Activated CD8-positive, alpha-beta T cell treated with anti-CD3 and anti-CD28 coated beads, Interleukin-2, amount 10 ng/mL, durations not matched to agents 7 days and 5 days (primary cell): ENCODE measurements around the gene CAPS. TPM values are rescaled to one million over a fixed set of nuclear protein-coding genes. Genes with fewer than 3 reads are reported as not detected.
A peak's percentile ranks its signal among the peaks of the same experiment; 100 is the strongest.

Experiments
- ATAC-seq: fragments of 150-1000 bp; cut with Tn5 transposase; one replicate; pipeline ENCODE4 v1.10.0; 2021; ENCODE audit warnings: moderate library complexity
- CTCF ChIA-PET: fragments of 350-600 bp; sonication (Branson Sonifier 250); formaldehyde crosslinking; loops from one replicate; lab custom pipeline; 2021; ENCODE audit warnings: antibody characterized with exemption; lab: Charles Lee
- POLR2A ChIA-PET: fragments of 350-600 bp; sonication (Branson Sonifier 250); formaldehyde crosslinking; loops from one replicate; lab custom pipeline; 2021; ENCODE audit warnings: antibody characterized with exemption; lab: Charles Lee
- DNase-seq: peaks from one replicate; pipeline ENCODE4 v3.0.0-alpha.2; 2020
- H3K27ac Mint-ChIP-seq: one replicate; pipeline ENCODE4 v1.8.0; 2021; ENCODE audit warnings: mild to moderate bottlenecking, mixed read lengths
- H3K27me3 Mint-ChIP-seq: one replicate; pipeline ENCODE4 v1.8.0; 2021; ENCODE audit warnings: low read depth, mixed read lengths
- H3K36me3 Mint-ChIP-seq: one replicate; pipeline ENCODE4 v1.8.0; 2021; ENCODE audit warnings: low read depth, mixed read lengths
- H3K4me1 Mint-ChIP-seq: one replicate; pipeline ENCODE4 v1.8.0; 2021; ENCODE audit warnings: low read depth, mixed read lengths
- H3K4me3 Mint-ChIP-seq: one replicate; pipeline ENCODE4 v1.8.0; 2021; ENCODE audit warnings: mild to moderate bottlenecking, mixed read lengths
- H3K9me3 Mint-ChIP-seq: one replicate; pipeline ENCODE4 v1.8.0; 2022; ENCODE audit warnings: mixed read lengths; ENCODE audit not compliant: insufficient read depth
- total RNA-seq, 2 experiments: library from RNA; stranded (reverse); gene quantifications; one replicate each; pipeline ENCODE4 v1.2.3, GENCODE V29; 2021

The CAPS gene
- total RNA-seq, 2 experiments from 2014 or later, result 11.4 to 12.0 TPM

DNA sequence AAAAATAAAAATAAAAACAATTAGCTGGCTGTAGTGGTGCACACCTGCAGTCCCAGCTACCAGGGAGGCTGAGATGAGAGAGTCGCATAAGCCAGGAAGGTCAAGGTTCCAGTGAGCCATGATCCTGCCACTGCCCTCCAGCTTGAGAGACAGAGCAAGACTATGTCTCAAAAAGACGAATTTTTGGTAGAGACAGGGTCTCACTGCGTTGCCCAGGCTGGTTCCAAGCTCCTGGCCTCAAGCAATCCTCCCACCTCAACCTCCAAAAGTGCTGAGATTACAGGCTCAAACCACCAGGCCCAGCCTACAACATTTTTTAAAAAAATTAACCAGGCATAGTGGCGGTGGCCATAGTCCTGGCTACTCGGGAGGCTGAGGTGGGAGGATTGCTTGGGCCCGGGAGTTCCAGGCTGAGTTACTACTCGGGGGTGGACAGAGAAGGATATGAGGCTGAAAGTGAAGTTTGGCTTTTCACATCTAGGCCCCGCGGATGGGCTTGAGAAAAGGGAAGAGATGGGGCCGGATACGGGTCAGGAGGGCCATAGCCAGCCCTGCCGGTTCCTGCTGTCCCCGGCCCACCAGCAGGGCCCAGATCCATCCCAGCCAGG is 20.7 kb upstream of the CAPS start:
- CTCF ChIA-PET, result interaction anchor here (2.8 kb wide), 1 partner anchor 89 kb away, joined by 19 read pairs; the partner anchor contains the start of gene NRTN
- POLR2A ChIA-PET, result interaction anchor here (0.6 kb wide), 1 partner anchor 82 kb away, joined by 3 read pairs; no protein-coding TSS in a partner anchor
- H3K4me1 Mint-ChIP-seq, result no peaks in the 10 kb centered on the region
- H3K27me3 Mint-ChIP-seq, result no peaks in the 10 kb centered on the region
- DNase-seq, result no peak
- H3K36me3 Mint-ChIP-seq, result peaks cover 3% of the 10 kb centered on the region
- H3K4me3 Mint-ChIP-seq, result no peak overlapping the region
- H3K27ac Mint-ChIP-seq, result no peak overlapping the region
- H3K9me3 Mint-ChIP-seq, result no peaks in the 10 kb centered on the region
- no peak for ATAC-seq

DNA sequence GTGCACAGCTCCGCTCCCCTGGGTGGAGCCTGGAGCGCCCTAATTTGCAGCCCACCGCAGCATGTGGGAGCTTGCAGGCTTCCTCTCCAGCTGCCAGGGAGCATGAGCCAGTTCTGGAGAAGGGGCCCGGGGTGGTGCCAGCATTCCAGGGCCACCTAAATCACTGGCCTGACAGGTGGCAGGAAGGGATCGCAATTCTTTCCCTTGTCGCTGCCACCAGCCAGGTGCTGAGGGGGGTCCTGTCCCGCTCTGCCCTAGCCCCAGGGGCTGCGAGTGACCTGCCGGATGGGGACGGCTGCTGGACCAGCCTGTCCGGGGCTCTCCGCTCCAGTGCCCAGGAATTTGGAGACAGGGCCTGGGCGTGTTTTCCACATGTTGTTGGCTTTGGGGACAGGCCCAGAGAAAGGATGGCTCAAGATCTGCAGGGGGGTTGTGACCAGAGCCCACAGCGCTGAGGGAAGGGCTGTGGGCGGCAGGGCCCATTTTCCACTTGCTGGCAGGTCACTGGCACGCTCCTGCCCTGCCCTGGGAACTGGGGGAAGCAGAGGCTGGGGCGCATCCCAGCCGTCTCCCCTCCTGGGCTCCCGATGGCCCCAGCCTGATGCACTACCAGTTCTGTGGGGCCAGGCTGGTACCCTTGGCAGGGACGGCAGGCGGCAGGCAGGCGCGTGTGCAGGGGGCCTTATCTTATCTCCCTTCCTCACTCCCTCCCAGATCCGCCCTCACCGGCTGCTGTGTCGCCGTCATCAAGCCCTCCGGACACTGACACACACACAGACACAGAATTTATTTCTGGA is 19.9 kb upstream of the CAPS start:
- H3K27ac Mint-ChIP-seq, result no peak overlapping the region
- CTCF ChIA-PET, result interaction anchor here (2.8 kb wide), 1 partner anchor 90 kb away, joined by 19 read pairs; the partner anchor contains the start of gene NRTN
- H3K27me3 Mint-ChIP-seq, result no peaks in the 10 kb centered on the region
- peaks cover 3% of the 10 kb centered on the region for H3K36me3 Mint-ChIP-seq
- no peaks in the 10 kb centered on the region for H3K9me3 Mint-ChIP-seq
- H3K4me3 Mint-ChIP-seq, result no peak overlapping the region
- DNase-seq (no peak), ATAC-seq (no peak)
- POLR2A ChIA-PET, result no interaction called here
- no peaks in the 10 kb centered on the region for H3K4me1 Mint-ChIP-seq

DNA sequence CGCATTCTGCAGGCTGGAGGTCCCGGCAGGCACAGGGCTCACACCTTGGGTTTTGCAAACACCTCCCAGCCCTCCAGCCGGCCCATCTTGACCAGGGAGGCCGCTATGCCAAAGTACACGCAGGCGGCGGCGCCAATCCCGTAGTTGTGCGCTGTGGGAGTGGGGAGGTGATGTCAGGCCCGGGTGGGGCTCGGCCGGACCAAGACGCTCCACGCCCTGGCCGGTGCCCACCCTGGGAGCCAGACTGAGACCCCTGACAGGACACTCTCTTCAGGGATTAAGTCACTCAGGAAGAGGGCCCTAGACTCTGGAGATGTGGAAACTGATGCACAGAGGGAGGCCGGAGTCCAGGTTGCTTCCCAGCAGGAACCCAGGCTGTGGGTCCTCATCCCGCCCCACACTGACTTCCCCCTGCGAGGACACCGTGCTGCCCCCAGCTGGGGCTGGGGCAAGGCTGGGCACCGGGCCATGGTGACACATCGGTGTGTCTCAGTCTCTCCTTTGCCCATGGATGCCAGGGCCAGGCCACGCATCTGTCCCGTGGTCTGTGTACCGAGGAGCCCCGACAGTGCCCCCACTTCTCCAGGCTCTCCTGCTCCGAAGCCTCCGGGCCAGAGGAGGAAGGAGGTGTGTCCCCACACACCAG is 19.2 kb upstream of the CAPS start:
- peaks cover 3% of the 10 kb centered on the region for H3K36me3 Mint-ChIP-seq
- ChIA-PET CTCF (no interaction called here), POLR2A (no interaction called here)
- peaks cover 1% of the 10 kb centered on the region for H3K4me1 Mint-ChIP-seq
- H3K27me3 Mint-ChIP-seq, result no peaks in the 10 kb centered on the region
- no peak for ATAC-seq
- H3K9me3 Mint-ChIP-seq, result no peaks in the 10 kb centered on the region
- no peak overlapping the region for H3K4me3 Mint-ChIP-seq
- no peak overlapping the region for H3K27ac Mint-ChIP-seq
- DNase-seq, result no peak

DNA sequence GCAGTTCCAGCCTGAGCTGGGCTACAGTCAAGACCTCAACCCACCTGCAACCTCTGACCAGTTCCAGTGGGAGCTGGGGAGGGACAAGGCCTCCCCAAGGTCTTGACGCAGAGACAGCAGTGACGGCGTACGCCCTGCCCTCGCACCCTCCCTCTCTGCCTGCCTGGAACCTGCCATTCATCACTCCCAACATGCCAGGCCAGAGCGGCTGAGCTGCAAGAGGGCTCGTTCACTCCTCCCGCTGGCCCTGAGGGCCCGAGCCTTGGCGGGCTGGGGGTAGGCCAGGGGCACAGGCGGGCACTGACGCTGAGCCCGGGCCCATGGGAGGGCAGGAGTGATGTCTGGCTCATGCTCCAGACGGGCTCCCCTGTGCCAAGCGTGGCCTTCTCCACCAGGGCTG is 18.6 kb upstream of the CAPS start:
- no peak overlapping the region for H3K27ac Mint-ChIP-seq
- H3K27me3 Mint-ChIP-seq, result no peaks in the 10 kb centered on the region
- POLR2A ChIA-PET, result no interaction called here
- DNase-seq (no peak), ATAC-seq (no peak)
- no peaks in the 10 kb centered on the region for H3K9me3 Mint-ChIP-seq
- H3K4me1 Mint-ChIP-seq, result peaks cover 7% of the 10 kb centered on the region
- H3K4me3 Mint-ChIP-seq, result no peak overlapping the region
- CTCF ChIA-PET, result no interaction called here
- peaks cover 7% of the 10 kb centered on the region for H3K36me3 Mint-ChIP-seq

DNA sequence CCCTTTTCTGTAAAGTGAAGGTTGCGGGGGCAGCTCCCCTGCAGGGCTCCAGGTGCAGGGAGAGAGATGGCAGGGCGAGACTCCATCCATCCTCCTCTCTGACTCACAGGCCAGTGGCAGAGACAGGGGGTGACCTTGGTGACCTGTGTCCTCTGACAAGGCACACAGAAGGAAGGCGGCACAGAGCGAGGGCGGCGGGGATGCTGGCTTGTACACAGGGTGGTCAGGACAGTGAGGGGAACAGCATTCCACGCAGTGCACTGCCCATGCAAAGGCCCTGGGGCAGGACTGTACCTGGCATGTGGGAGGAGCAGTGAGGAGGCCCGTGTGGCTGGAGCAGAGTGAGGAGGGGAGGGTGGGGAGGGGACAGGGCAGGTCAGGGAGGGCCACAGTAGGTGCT is 18.2 kb upstream of the CAPS start:
- Mint-ChIP-seq H3K36me3 (peaks cover 7% of the 10 kb centered on the region), H3K4me1 (peaks cover 7% of the 10 kb centered on the region), H3K4me3 (no peak overlapping the region), H3K9me3 (no peaks in the 10 kb centered on the region), H3K27me3 (no peaks in the 10 kb centered on the region), H3K27ac (no peak overlapping the region)
- ChIA-PET POLR2A (no interaction called here), CTCF (no interaction called here)
- DNase-seq (no peak), ATAC-seq (no peak)

DNA sequence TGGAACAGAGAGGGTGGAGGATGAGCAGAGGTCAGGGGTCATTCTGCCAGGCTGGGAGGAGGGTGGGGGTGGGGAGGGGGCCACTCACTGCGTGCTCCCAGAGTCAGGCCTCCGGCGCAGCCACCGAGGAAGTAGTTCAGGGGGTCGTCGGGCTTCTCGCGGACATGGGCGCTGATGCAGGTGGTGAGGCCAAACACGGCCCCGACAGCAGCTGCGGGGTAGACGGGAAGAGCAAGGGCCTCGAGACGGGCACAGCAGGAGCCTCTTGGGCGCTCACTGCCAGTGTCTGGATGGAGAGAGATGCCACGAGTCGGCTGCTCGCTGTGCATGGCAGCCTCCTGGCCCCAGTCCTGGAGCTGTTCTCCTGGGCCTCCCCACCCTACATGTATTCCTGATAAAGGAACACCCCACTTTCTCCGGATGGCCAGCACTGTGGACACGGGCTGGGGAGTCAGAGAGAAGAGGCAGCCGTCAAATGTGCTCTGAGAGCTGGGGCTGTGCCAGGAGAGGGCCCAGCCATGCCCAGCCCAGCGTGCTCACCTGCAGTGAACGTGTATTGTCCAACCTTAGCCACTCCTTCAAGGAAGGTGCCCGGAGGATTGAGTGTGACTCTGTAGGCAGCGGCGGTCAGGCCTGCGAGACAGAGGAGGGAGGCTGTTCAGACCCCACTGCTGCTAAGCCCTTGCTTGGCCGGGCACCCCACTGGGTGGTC is 17.5 kb upstream of the CAPS start:
- CTCF ChIA-PET, result interaction anchor here (2.3 kb wide), 1 partner anchor 92 kb away, joined by 9 read pairs; no protein-coding TSS in a partner anchor
- H3K36me3 Mint-ChIP-seq, result peaks cover 13% of the 10 kb centered on the region
- no peaks in the 10 kb centered on the region for H3K27me3 Mint-ChIP-seq
- H3K27ac Mint-ChIP-seq, result no peak overlapping the region
- H3K4me1 Mint-ChIP-seq, result peaks cover 12% of the 10 kb centered on the region
- H3K4me3 Mint-ChIP-seq, result no peak overlapping the region
- DNase-seq (no peak), ATAC-seq (no peak)
- no peaks in the 10 kb centered on the region for H3K9me3 Mint-ChIP-seq
- POLR2A ChIA-PET, result interaction anchor here (1.2 kb wide), 1 partner anchor 93 kb away, joined by 4 read pairs; no protein-coding TSS in a partner anchor

DNA sequence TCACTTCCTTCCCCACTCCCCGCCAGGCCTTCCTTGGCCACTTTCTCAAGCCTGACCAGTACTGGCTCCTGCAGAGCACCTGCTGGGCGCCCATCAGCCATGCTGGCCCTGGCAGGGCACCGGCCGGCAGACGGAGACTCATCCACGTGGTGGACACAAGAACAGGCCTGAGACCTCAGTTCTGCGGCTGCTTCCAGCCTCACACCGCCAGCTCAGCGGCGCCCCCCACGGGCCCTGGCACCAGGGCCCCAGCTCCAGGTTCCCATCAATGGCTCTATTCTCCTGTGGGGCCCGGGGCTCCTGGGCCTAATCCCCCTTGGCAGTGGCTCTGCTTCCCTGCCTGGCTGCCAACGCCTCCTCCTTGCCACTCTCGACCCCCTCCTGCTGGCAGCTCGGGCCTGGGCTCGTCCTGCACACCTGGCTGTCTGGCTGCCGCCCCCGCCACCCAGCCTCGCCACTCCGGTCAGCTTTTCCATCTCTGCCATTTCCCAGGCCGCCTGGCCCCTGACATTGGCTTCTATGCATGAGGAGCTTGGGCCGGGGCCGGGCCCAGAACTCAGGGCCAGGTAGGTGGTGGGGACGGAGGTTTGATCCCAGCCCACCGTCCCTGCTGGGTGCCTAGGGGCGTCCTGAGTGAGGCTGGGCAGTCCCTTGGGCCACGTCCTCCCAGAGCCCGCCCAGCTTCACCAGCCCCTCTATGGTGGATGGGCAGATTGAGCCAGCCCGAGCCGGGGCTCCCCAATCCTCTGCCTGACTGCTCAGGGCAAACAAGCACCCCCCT is 16.7 kb upstream of the CAPS start:
- Mint-ChIP-seq H3K27ac (no peak overlapping the region), H3K9me3 (no peaks in the 10 kb centered on the region), H3K4me1 (peaks cover 15% of the 10 kb centered on the region), H3K36me3 (peaks cover 13% of the 10 kb centered on the region), H3K27me3 (no peaks in the 10 kb centered on the region), H3K4me3 (no peak overlapping the region)
- DNase-seq (no peak), ATAC-seq (no peak)
- ChIA-PET POLR2A (interaction anchor here (1.2 kb wide), 1 partner anchor 93 kb away, joined by 4 read pairs; no protein-coding TSS in a partner anchor), CTCF (interaction anchor here (2.3 kb wide), 1 partner anchor 93 kb away, joined by 9 read pairs; no protein-coding TSS in a partner anchor)

DNA sequence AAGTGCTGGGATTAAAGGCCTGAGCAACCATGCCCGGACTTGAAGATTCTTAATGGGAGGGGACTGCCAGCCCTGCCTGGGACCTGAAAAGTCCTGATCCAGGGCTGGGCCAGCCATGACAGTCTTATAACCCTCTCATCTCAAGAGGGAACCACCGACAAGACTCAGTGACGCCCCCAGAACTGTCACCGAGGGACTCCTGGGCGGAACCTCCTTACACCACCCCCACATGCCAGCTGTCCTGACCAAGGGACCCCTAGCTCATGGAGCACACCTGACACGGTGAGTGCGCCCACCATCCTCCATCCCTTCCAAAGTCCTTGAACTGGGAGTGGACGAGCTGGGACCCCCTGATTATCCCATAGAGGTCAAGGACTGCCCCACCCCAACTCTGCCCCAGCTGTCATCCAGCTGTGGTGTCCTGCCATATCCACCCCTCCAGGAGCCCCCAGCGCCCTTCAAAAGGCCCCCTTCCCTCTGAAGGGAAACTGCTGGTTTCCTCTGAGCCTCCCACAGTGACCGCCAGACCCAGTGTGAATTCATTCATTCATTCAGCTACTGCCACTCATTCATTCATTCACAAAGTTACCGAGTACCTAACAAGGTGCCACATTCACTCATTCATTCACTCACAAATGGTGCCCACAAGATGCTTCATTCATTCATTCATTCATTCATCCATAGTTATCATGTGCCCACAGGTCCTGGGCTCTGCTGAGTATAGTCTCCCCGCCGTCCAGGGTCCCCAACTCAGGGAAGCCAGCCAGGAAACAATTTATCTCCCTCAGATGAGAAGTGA is 14.1 kb upstream of the CAPS start:
- DNase-seq (no peak), ATAC-seq (no peak)
- Mint-ChIP-seq H3K36me3 (peaks cover 18% of the 10 kb centered on the region), H3K27me3 (no peaks in the 10 kb centered on the region), H3K4me3 (no peak overlapping the region), H3K9me3 (no peaks in the 10 kb centered on the region), H3K4me1 (peaks cover 21% of the 10 kb centered on the region), H3K27ac (no peak overlapping the region)
- POLR2A ChIA-PET, result interaction anchor here (2.0 kb wide), 1 partner anchor 72 kb away, joined by 8 read pairs; no protein-coding TSS in a partner anchor
- CTCF ChIA-PET, result interaction anchor here (1.0 to 4.9 kb wide), 2 partner anchors 96 kb away, joined by 3 to 61 read pairs; partner anchors contain the start of gene NRTN

DNA sequence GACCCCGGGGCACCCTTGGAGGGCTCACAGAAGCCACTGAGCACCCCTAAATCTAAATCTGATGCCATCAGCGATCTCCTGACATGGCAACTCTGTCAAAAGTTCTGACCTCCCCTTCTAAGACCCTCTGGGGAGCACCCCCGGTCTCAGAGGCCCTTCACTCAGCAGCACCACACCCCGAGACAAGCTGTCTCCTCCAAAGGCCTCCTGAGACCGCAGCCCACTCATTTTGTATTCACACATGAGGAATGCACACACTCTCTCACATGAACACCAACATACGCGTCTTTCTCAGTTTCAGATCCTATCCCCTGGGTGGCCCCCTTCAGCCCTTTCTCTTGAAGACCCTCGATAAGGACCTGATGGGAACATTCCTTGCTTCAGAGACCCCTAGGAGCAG is 13.1 kb upstream of the CAPS start:
- ATAC-seq, result no peak
- Mint-ChIP-seq H3K36me3 (peaks cover 16% of the 10 kb centered on the region), H3K27me3 (no peaks in the 10 kb centered on the region), H3K4me3 (no peak overlapping the region), H3K4me1 (peaks cover 21% of the 10 kb centered on the region), H3K9me3 (no peaks in the 10 kb centered on the region), H3K27ac (peak overlapping the region; percentile 77)
- no peak for DNase-seq
- POLR2A ChIA-PET, result interaction anchor here (2.0 kb wide), 1 partner anchor 73 kb away, joined by 8 read pairs; no protein-coding TSS in a partner anchor
- CTCF ChIA-PET, result interaction anchor here (4.9 kb wide), 1 partner anchor 97 kb away, joined by 61 read pairs; the partner anchor contains the start of gene NRTN

DNA sequence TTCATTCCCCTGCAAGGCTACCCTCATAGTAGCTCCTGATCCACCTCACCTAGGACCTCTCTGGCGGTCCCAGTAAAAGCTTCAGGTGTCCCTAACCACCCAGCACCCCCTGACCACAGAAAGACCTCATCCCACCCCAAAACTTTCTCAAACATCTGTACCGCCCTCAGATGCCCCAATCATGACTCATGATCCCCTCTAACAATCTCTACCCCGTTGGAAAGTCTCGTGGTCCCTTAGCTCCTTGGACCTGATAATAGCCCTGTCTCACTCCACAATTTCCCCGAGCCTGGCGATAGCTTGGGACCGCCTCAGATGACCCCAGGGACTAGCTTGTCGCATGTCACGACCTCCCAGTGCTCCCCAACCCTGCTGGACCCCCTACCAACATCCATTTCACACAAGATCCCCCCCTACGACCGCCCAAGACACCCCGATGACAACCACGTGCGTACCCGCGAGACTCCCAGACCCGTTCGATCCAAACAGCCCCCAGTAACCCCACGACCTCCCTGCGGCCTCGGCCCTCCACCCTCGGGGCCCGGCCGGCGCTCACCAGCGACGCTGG is 10.9 kb upstream of the CAPS start:
- Mint-ChIP-seq H3K4me3 (peak overlapping the region; percentile 89), H3K9me3 (no peaks in the 10 kb centered on the region), H3K27ac (peak overlapping the region; percentile 100), H3K36me3 (peaks cover 19% of the 10 kb centered on the region), H3K4me1 (peaks cover 26% of the 10 kb centered on the region), H3K27me3 (no peaks in the 10 kb centered on the region)
- ChIA-PET POLR2A (interaction anchor here (0.6 to 3.5 kb wide), 10 partner anchors 11 to 184 kb away, joined by 3 to 53 read pairs (median 4); partner anchors contain the start of genes CATSPERD and LONP1), CTCF (interaction anchor here (1.4 to 4.9 kb wide), 5 partner anchors 12 to 119 kb away, joined by 3 to 61 read pairs (median 6); partner anchors contain the start of gene NRTN)
- ATAC-seq (no peak), DNase-seq (peak; percentile 32)
